Aorta (tissue), 5 donors: Measurements from ENCODE around the gene IL17REL. TPM values are rescaled to one million over a fixed set of nuclear protein-coding genes. Genes with fewer than 3 reads are reported as not detected.
A peak's percentile ranks its signal among the peaks of the same experiment; 100 is the strongest.

Experiments
- ATAC-seq: fragments of 200-7000 bp; cut with Tn5 transposase; one replicate; pipeline ENCODE4 v1.9.1; 2022; ENCODE audit warnings: moderate library complexity; ENCODE audit not compliant: low FRiP score
- DNase-seq, 2 donors: peaks; one replicate each; pipeline ENCODE4 v3.0.0-alpha.2; 2020
- H3K27ac ChIP-seq, 2 donors: one replicate each; pipeline ENCODE4 v1.5.1; 2013; ENCODE audit warnings: low read length in 2 of 2, mild to moderate bottlenecking in 2 of 2, moderate library complexity in 2 of 2, control low read depth in 1 of 2, inconsistent platforms in 1 of 2, low read depth in 1 of 2
- H3K27me3 ChIP-seq, 2 donors: one replicate each; pipeline ENCODE4 v1.6.1; 2013; ENCODE audit warnings: control low read depth in 1 of 2, low read length in 1 of 2, mild to moderate bottlenecking in 1 of 2, moderate library complexity in 1 of 2; ENCODE audit not compliant: insufficient read depth in 2 of 2, control insufficient read depth in 1 of 2
- H3K36me3 ChIP-seq, 2 donors: one replicate each; pipeline ENCODE4 v1.6.1; 2013; ENCODE audit warnings: control low read depth in 1 of 2, low read length in 1 of 2, mild to moderate bottlenecking in 1 of 2; ENCODE audit not compliant: insufficient read depth in 2 of 2, control insufficient read depth in 1 of 2
- H3K4me1 ChIP-seq, 2 donors: one replicate each; pipeline ENCODE4 v1.6.1; 2013; ENCODE audit warnings: low read length in 2 of 2, control low read depth in 1 of 2, mild to moderate bottlenecking in 1 of 2, moderate library complexity in 1 of 2; ENCODE audit not compliant: insufficient read depth in 2 of 2, control insufficient read depth in 1 of 2
- H3K4me3 ChIP-seq, 2 donors: one replicate each; pipeline ENCODE4 v1.5.1; 2013; ENCODE audit warnings: low read length in 2 of 2, control low read depth in 1 of 2, mild to moderate bottlenecking in 1 of 2
- H3K9me3 ChIP-seq: one replicate; pipeline ENCODE4 v1.6.1; 2013; ENCODE audit warnings: mild to moderate bottlenecking, low read length; ENCODE audit not compliant: control insufficient read depth
- WGBS, 2 donors: extraction: QIAGEN DNeasy Blood & Tissue Kit; methylation state at CpG; one replicate each; pipeline ENCODE4 v1.1.7; 2013; 5-methylcytosine and 5-hydroxymethylcytosine counted together
- intact Hi-C, 2 donors: fragments of 100-400 bp; cut with DNase I; formaldehyde crosslinking; loops; one replicate each; pipeline versions ENCODE4 v1.14.2 to v1.15.0; 2022
- polyA plus RNA-seq, 2 donors: library from polyadenylated mRNA; stranded (reverse); fragments of 200-250 nt; gene quantifications; one replicate each; pipeline ENCODE4 v1.2.3, GENCODE V29; 2013
- total RNA-seq, 2 donors: library from RNA; stranded (reverse); fragmentation: NEBNext Ultra II Directional; extraction: Animal tissue kit (Norgen Biotek cat#: 25700); gene quantifications; one replicate each; pipeline ENCODE4 v1.2.1, GENCODE V29; 2021
- donor health status: healthy with polysubstance abuse.
- donor health status: Bipolar disorder and iron deficiency.
- donor health status: DM: no; HTN: no; CAD: no.
- donor health status: DM: no; HTN: no; CAD: no.
- donor health status: DM: yes; HTN: yes; CAD: no.

IL17REL gene
- total and polyA plus RNA-seq, 4 donors = 0.05 TPM; not detected in 3

DNA sequence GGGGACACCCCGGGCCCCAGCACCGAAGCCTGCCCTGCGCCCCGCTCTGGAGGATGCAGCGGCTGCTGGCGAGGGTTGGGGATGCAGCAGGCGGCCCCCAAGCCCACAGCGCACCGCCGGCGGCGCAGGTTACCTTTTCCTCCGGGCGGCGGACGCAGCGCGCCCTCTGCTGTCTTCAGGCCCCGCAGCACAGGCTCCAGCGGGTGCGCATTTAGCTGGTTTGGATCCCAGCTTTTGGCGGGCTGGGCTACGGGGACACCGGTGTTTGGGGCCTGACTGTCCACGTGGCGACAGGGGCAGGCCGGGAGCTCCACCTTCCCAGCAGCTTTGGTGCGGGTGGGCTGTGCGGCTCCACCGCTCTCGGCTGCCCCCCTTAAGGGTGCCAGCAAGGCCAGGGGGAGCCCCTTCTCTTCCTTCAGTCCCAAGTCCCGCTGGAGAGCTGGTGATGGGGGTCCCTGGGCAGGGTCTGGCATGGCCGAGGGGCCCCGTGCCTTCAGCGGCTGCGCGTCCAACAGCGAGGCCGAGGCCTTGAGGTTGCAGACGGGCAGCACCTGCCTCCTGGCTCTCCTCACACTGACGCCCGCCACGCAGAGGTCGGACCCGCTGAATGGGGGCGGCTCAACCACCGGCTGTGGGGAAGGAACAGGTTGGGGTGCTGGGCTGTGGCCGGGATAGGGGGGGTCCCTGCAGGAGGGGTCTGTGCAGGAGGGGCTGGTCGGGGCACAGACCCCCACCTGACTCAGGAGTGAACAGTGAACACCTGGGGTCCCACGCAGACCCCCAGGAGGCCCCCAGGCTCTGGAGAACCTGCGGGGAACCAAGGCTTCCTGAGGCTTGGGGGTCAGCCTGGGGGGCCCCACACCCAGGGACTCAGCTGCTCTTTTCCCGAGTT, 18.0 kb upstream of the IL17REL start:
- 24% methylated on average over 51 to 52 of the region's 52 CpGs for WGBS, 2 donors

DNA sequence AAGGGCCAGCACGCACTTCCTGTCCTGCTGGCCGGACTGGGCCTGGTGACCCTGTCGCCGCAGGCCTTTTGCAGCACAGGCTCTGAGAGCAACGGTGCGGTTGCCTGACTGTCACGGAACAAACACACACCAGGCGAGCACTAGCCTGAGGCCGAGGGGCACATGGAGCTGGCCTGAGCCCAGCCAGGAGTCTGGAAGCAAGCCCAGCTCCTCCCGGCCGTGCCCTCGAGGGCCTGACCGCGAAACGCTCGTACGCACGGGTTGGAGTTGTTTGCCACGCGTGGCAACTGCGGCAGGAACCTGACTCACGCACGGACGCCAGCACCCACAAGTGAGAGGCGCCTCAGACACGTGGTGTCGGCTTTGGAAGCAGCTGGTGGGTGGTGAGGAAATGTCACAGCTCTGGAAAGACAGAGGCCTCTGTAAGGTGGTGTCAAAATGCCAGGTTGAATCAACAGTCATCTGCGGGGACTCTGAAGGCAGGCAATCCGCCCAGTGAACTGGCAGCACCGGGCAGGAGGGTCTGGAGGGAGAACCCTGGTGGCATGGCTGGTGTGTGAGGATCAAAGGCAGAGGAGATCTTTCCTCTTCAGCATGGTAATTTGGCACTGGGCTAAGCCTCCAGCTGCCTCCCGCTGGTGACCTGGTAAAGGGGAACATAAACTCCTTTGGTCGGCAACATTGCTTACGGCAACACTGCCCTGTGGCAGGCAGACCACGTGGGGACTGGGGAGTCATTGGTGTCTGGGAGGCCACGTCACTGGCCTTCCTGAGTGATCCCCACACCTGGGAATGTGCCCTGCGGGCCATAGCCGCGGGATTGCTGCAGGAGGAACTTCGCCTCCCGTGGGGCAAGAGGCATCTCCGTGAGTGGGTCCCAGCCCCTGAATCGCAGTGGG, 15.3 kb upstream of the IL17REL start:
- no peak overlapping the region for H3K27ac ChIP-seq
- intact Hi-C loops = loop anchor here in 1 of 2 donors (5.0 kb wide), 1 partner anchor 46 kb away; no protein-coding TSS in a partner anchor
- DNase-seq (peak; percentile 50 to 63), ATAC-seq (no peak)
- H3K4me3 ChIP-seq = no peak overlapping the region
- WGBS, 2 donors = 69 to 74% methylated on average over 42 of the region's 42 CpGs
- H3K4me1 ChIP-seq = no peaks in the 10 kb centered on the region
- no peaks in the 10 kb centered on the region for H3K36me3 ChIP-seq
- H3K9me3 ChIP-seq = no peaks in the 10 kb centered on the region
- no peaks in the 10 kb centered on the region for H3K27me3 ChIP-seq

More for the DNA sequence above, 18.0 kb upstream of the IL17REL start:
- H3K4me1 ChIP-seq = no peaks in the 10 kb centered on the region
- intact Hi-C loops = loop anchor here (1.0 to 10.0 kb wide), 4 partner anchors 53 to 266 kb away; no protein-coding TSS in a partner anchor
- no peaks in the 10 kb centered on the region for H3K9me3 ChIP-seq
- DNase-seq (peak; percentile 75 to 93), ATAC-seq (peak; percentile 79)
- no peaks in the 10 kb centered on the region for H3K27me3 ChIP-seq
- H3K27ac ChIP-seq = no peak overlapping the region
- no peaks in the 10 kb centered on the region for H3K36me3 ChIP-seq
- no peak overlapping the region for H3K4me3 ChIP-seq

GRCh38 chr22:50025993-50026392, 13.4 kb upstream of the IL17REL start:
- H3K36me3 ChIP-seq = no peaks in the 10 kb centered on the region
- no peaks in the 10 kb centered on the region for H3K4me1 ChIP-seq
- no peak for ATAC-seq
- H3K27ac ChIP-seq = no peak overlapping the region
- no peaks in the 10 kb centered on the region for H3K9me3 ChIP-seq
- intact Hi-C loops = loop anchor here in 1 of 2 donors (5.0 kb wide), 1 partner anchor 44 kb away; no protein-coding TSS in a partner anchor
- no peak overlapping the region for H3K4me3 ChIP-seq
- WGBS, 2 donors = 73 to 80% methylated on average over 13 of the region's 13 CpGs
- DNase-seq = peak in 1 of 2 donors; percentile 34
- H3K27me3 ChIP-seq = no peaks in the 10 kb centered on the region

DNA sequence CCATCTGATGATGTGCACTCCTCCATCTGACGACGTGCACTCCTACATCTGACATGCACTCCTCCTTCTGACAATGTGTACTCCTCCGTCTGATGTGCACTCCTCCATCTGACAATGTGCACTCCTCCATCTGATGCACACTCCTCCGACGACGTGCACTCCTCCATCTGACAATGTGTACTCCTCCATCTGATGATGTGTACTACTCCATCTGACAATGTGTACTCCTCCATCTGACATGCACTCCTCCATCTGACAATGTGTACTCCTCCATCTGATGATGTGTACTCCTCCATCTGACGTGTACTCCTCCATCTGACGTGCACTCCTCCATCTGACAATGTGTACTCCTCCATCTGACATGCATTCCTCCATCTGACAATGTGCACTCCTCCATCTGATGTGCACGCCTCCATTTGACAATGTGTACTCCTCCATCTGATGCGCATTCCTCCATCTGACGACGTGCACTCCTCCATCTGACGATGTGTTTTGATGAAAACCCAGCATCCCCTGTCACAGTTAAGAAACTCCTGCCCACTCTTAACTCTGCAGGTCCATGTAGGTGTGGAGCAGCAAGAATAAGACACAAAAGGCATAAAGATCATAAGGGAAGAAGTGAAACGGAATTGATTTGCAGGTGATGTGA, 9.7 kb upstream of the IL17REL start:
- intact Hi-C loops = no loop called here
- DNase-seq (peak in 1 of 2 donors; percentile 32), ATAC-seq (no peak)
- no peaks in the 10 kb centered on the region for H3K9me3 ChIP-seq
- no peaks in the 10 kb centered on the region for H3K36me3 ChIP-seq
- no peak overlapping the region for H3K27ac ChIP-seq
- 87 to 90% methylated on average over 14 of the region's 14 CpGs for WGBS, 2 donors
- no peak overlapping the region for H3K4me3 ChIP-seq
- H3K4me1 ChIP-seq = no peaks in the 10 kb centered on the region
- H3K27me3 ChIP-seq = no peaks in the 10 kb centered on the region

- H3K9me3 ChIP-seq = no peaks in the 10 kb centered on the region
- intact Hi-C loops = no loop called here
- ATAC-seq (no peak), DNase-seq (peak in 1 of 2 donors; percentile 45)
- no peaks in the 10 kb centered on the region for H3K27me3 ChIP-seq
- H3K36me3 ChIP-seq = no peaks in the 10 kb centered on the region
- no peak overlapping the region for H3K27ac ChIP-seq
- H3K4me1 ChIP-seq = no peaks in the 10 kb centered on the region
- no peak overlapping the region for H3K4me3 ChIP-seq
- 90 to 95% methylated on average over 15 of the region's 15 CpGs for WGBS, 2 donors
These were observed 8.0 kb upstream of the IL17REL start for GRCh38 chr22:50020606-50021005.

- Histone ChIP-seq H3K27ac (no peak overlapping the region), H3K36me3 (no peaks in the 10 kb centered on the region), H3K27me3 (no peaks in the 10 kb centered on the region), H3K4me1 (no peaks in the 10 kb centered on the region), H3K4me3 (no peak overlapping the region), H3K9me3 (no peaks in the 10 kb centered on the region)
- DNase-seq (peak in 1 of 2 donors; percentile 40), ATAC-seq (no peak)
- WGBS, 2 donors = 67 to 70% methylated on average over 3 of the region's 3 CpGs
- intact Hi-C loops = loop anchor here in 1 of 2 donors (5.0 kb wide), 1 partner anchor 52 kb away; no protein-coding TSS in a partner anchor
These were observed 6.8 kb upstream of the IL17REL start for GRCh38 chr22:50019316-50019715.

DNA sequence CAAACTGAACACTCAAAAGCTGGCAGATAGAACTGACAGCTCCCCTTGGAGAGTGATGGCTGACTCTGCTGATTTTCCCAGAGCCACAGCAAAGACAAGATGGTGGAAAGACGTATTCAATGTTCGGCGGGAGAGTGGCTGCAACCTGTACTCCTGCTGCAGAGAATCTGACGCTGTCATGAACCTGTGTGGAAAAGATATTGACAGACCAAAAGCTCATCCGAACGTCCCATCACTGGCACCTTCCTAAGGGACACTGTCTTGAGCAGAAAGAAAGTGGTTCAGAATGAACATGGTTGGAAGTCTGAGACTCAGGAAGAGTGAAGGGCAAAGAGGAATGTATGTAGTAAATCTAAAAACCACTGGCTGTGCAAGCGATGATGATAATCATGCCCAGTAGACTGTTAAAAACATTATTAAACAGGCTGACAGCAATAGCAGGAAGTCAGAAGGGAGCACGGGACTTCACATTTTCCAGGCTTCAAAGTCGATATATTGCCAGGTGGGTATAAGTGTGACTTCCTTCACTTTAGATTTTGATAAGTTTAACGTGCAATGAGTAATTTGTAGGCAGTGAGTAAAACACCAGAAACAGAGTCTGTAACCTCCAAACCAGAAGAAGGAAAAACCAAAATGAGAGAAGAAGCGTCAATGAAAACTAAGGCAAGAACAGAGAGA, 6.2 kb upstream of the IL17REL start:
- intact Hi-C loops = loop anchor here in 1 of 2 donors (5.0 kb wide), 1 partner anchor 51 kb away; no protein-coding TSS in a partner anchor
- no peak for ATAC-seq
- WGBS, 2 donors = 65% methylated on average over 11 of the region's 11 CpGs
- Histone ChIP-seq H3K27me3 (no peaks in the 10 kb centered on the region), H3K27ac (no peak overlapping the region), H3K9me3 (no peaks in the 10 kb centered on the region), H3K4me1 (no peaks in the 10 kb centered on the region), H3K4me3 (no peak overlapping the region), H3K36me3 (no peaks in the 10 kb centered on the region)
- DNase-seq = peak in 1 of 2 donors; percentile 9
